ENCODE data around the gene ARFGAP1. TPM values are rescaled to one million over a fixed set of nuclear protein-coding genes. Genes with fewer than 3 reads are reported as not detected.

ARFGAP1 gene
- total and polyA plus RNA-seq, 2 donors (not counting 3 experiments of a cell fraction or from before 2014, with no cell fraction given), result 93.7 to 126 TPM

- no peak overlapping the region for H3K4me2 ChIP-seq (ENCODE audit: insufficient read depth, low read length)
- H2AFZ ChIP-seq (ENCODE audit: low read depth, low read length), result no peak overlapping the region
- no peaks in the 10 kb centered on the region for H3K79me2 ChIP-seq (ENCODE audit: control insufficient read depth, insufficient read depth, low read length)
- dilution Hi-C loops (cut with MboI; ENCODE audit: extremely low pct_ligation_motif_present, low sequenced_read_pairs), result no loop called here
- ChIA-PET POLR2A (no interaction called here), CTCF (interaction anchor here (11.0 kb wide), 1 partner anchor 14 kb away, joined by 116 read pairs; no protein-coding TSS in a partner anchor)
- TF ChIP-seq MAX (IDR thresholded peaks at IDR 0.05; ENCODE audit: insufficient read depth, insufficient read length), result no peak
- no peak for TF ChIP-seq MYC (IDR thresholded peaks at IDR 0.05; ENCODE audit: low read depth, low read length)
- no peak for TF ChIP-seq JUN (IDR thresholded peaks at IDR 0.05; ENCODE audit: borderline replicate concordance, insufficient read depth, insufficient read length, low read depth)
- TF ChIP-seq EZH2 (IDR thresholded peaks at IDR 0.05; ENCODE audit: borderline replicate concordance, low read depth, low read length, severe bottlenecking), result no peak
- TF ChIP-seq GATA2 (IDR thresholded peaks at IDR 0.05; ENCODE audit: insufficient read depth, insufficient read length, low read depth, low read length), result no peak
- no peak for TF ChIP-seq FOS (IDR thresholded peaks at IDR 0.05; ENCODE audit: borderline replicate concordance, insufficient read depth, low read length)
- no peak for TF ChIP-seq POLR2AphosphoS5 (IDR thresholded peaks at IDR 0.05; ENCODE audit: insufficient read depth, low read depth, low read length)
- no peak for TF ChIP-seq CTCF (IDR thresholded peaks at IDR 0.05; ENCODE audit: extremely low read depth in 1 of 2, insufficient read depth in 1 of 2, low read depth in 1 of 2, low read length in 2 of 2)
- TF ChIP-seq POLR2A (IDR thresholded peaks at IDR 0.05; ENCODE audit: low read depth, low read length), result no peak
- no peak for DNase-seq (ENCODE audit: low read depth, low spot score)
- H3K9me1 ChIP-seq (replicated peaks; ENCODE audit: control insufficient read depth, extremely low read depth, insufficient read depth, low read length), result no peaks in the 10 kb centered on the region
- BruUV-seq (replicated peaks), result no TSS peak
- no peaks in the 10 kb centered on the region for H4K20me1 ChIP-seq (replicated peaks; ENCODE audit: control insufficient read depth, extremely low read depth, insufficient read depth, low read length)
- H3K27me3 ChIP-seq (ENCODE audit: control insufficient read depth in 2 of 2, insufficient read depth in 2 of 2, low read length in 2 of 2), result no peaks in the 10 kb centered on the region
- no peaks in the 10 kb centered on the region for H3K9me3 ChIP-seq (replicated peaks; ENCODE audit: control insufficient read depth, insufficient read depth, low read length)
- H3K9ac ChIP-seq (replicated peaks; ENCODE audit: extremely low read depth, insufficient read depth, low read length), result no peak overlapping the region
- no peaks in the 10 kb centered on the region for H3K4me1 ChIP-seq (ENCODE audit: control insufficient read depth, extremely low read depth, insufficient read depth, low read length)
- no peak overlapping the region for H3K4me3 ChIP-seq (replicated peaks in 1 of 3; ENCODE audit: insufficient read depth in 1 of 3, low read depth in 1 of 3, low read length in 3 of 3)
- intact Hi-C loops (cut with micrococcal nuclease), result loop anchor here (5.0 kb wide), 1 partner anchor 34 kb away; the partner anchor contains the start of gene ARFGAP1
- H3K27ac ChIP-seq (ENCODE audit: insufficient read depth, low read depth, low read length), result no peak overlapping the region
- FAIRE-seq, result no peak
- H3K36me3 ChIP-seq (ENCODE audit: control insufficient read depth in 2 of 2, extremely low read depth in 1 of 2, insufficient read depth in 2 of 2, low read length in 2 of 2), result no peaks in the 10 kb centered on the region
Measured at GRCh38 chr20:63238031-63238430, 34.6 kb upstream of the ARFGAP1 start.
